Astrocyte (in vitro differentiated cells and primary cell): ENCODE data around the gene PDE4A. TPM values are rescaled to one million over a fixed set of nuclear protein-coding genes. Genes with fewer than 3 reads are reported as not detected.
"Not testable (repeated sequence)": the region's sequence is repeated elsewhere in the genome, so short reads cannot be mapped to it uniquely, and the experiment has no call there.

Experiments used
- DNase-seq: peaks from one replicate; pipeline ENCODE4 v3.0.0-alpha.2; 2010; ENCODE audit warnings: low read depth
- FAIRE-seq: peaks from 2 replicates; lab custom pipeline; 2011; peaks lifted over from hg19 to GRCh38; lab: Jason Lieb, UNC
- H2AFZ ChIP-seq: 2 replicates; pipeline ENCODE4 v1.6.0; 2012; ENCODE audit warnings: low read depth, low read length, inconsistent platforms
- H3K27ac ChIP-seq: 2 replicates; pipeline ENCODE4 v1.5.1; 2011; ENCODE audit warnings: low read depth, low read length, inconsistent platforms
- H3K27me3 ChIP-seq: 2 replicates; pipeline ENCODE4 v1.6.0; 2011; ENCODE audit warnings: low read length, inconsistent platforms; ENCODE audit not compliant: insufficient read depth
- H3K36me3 ChIP-seq: 2 replicates; pipeline ENCODE4 v1.5.1; 2011; ENCODE audit warnings: low read length, inconsistent platforms; ENCODE audit not compliant: insufficient read depth
- H3K4me1 ChIP-seq: 2 replicates; pipeline ENCODE4 v1.5.1; 2011; ENCODE audit warnings: low read length, inconsistent platforms; ENCODE audit not compliant: insufficient read depth
- H3K4me2 ChIP-seq: 2 replicates; pipeline ENCODE4 v1.6.0; 2012; ENCODE audit warnings: low read length, inconsistent platforms
- H3K4me3 ChIP-seq: 2 replicates; pipeline ENCODE4 v1.5.1; 2011; ENCODE audit warnings: low read depth, mild to moderate bottlenecking, low read length, inconsistent platforms; ENCODE audit not compliant: insufficient read depth
- H3K79me2 ChIP-seq: 2 replicates; pipeline ENCODE4 v1.6.0; 2012; ENCODE audit warnings: mild to moderate bottlenecking, low read length, inconsistent platforms; ENCODE audit not compliant: insufficient read depth
- H3K9ac ChIP-seq: 2 replicates; pipeline ENCODE4 v1.6.0; 2012; ENCODE audit warnings: mild to moderate bottlenecking, low read length, inconsistent platforms
- H3K9me3 ChIP-seq: 2 replicates; pipeline ENCODE4 v1.5.1; 2012; ENCODE audit warnings: low read depth, mild to moderate bottlenecking, low read length, inconsistent platforms; ENCODE audit not compliant: insufficient read depth
- H4K20me1 ChIP-seq: 2 replicates; pipeline ENCODE4 v1.6.0; 2012; ENCODE audit warnings: low read length, inconsistent platforms; ENCODE audit not compliant: insufficient read depth
- H3K27ac Mint-ChIP-seq: one replicate; pipeline ENCODE4 v1.8.0; 2021; ENCODE audit warnings: mild to moderate bottlenecking, mixed read lengths; ENCODE audit not compliant: unreplicated experiment
- H3K27me3 Mint-ChIP-seq: one replicate; pipeline ENCODE4 v1.8.0; 2021; ENCODE audit warnings: low read depth, mixed read lengths; ENCODE audit not compliant: unreplicated experiment
- H3K36me3 Mint-ChIP-seq: one replicate; pipeline ENCODE4 v1.8.0; 2021; ENCODE audit warnings: low read depth, mixed read lengths; ENCODE audit not compliant: unreplicated experiment
- H3K4me1 Mint-ChIP-seq: one replicate; pipeline ENCODE4 v1.8.0; 2021; ENCODE audit warnings: low read depth, mixed read lengths; ENCODE audit not compliant: unreplicated experiment
- H3K4me3 Mint-ChIP-seq: one replicate; pipeline ENCODE4 v1.8.0; 2021; ENCODE audit warnings: mild to moderate bottlenecking, moderate library complexity, mixed read lengths; ENCODE audit not compliant: unreplicated experiment
- H3K9me3 Mint-ChIP-seq: one replicate; pipeline ENCODE4 v1.8.0; 2021; ENCODE audit warnings: mild to moderate bottlenecking, mixed read lengths; ENCODE audit not compliant: unreplicated experiment
- EZH2 ChIP-seq: IDR thresholded peaks from 2 replicates; pipeline ENCODE4 v1.6.1; 2012; ENCODE audit warnings: mild to moderate bottlenecking, low read length, inconsistent platforms; ENCODE audit not compliant: insufficient read depth
- total RNA-seq: library from RNA; stranded (reverse); gene quantifications from 2 replicates; pipeline ENCODE4 v1.2.1, GENCODE V29; 2021
- TF ChIP-seq, protein P1 (sequence below): IDR thresholded peaks from 2 replicates; pipeline ENCODE4 v1.5.1; 2011; ENCODE audit warnings: low read depth, mild to moderate bottlenecking, inconsistent platforms, low read length, moderate library complexity; ENCODE audit not compliant: insufficient read depth

The PDE4A gene
- total RNA-seq, 1 donor from 2014 or later: 3.2 TPM

DNA sequence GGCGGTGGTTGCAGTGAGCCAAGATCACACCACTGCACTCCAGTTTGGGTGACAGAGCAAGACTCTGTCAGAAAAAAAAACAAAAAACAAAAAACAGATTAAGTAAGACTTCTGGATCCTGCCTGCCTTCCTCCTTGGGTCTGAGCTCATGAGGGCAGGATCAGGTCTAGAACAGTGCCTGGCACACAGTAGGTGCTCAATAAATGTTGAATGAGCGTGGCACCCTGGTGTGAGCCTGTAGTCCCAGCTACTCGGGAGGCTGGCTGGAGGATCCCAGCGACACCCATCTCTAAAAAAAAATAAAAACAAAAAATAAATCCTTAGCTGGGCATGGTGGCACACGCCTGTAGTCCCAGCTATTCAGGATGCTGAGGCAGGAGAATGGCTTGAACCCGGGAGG is 14.1 kb upstream of the PDE4A start:
- peaks cover 24% of the 10 kb centered on the region for H3K4me1 ChIP-seq
- Mint-ChIP-seq H3K4me1 (peaks cover 18% of the 10 kb centered on the region), H3K36me3 (peaks cover 8% of the 10 kb centered on the region), H3K27ac (no peak overlapping the region), H3K9me3 (peaks cover 2% of the 10 kb centered on the region), H3K4me3 (no peak overlapping the region), H3K27me3 (peaks cover 12% of the 10 kb centered on the region)
- no peak overlapping the region for H3K27ac ChIP-seq
- H3K9ac ChIP-seq: no peak overlapping the region
- peaks cover 21% of the 10 kb centered on the region for H3K79me2 ChIP-seq
- H3K4me2 ChIP-seq: no peak overlapping the region
- no peaks in the 10 kb centered on the region for H3K9me3 ChIP-seq
- peaks cover 2% of the 10 kb centered on the region for H3K27me3 ChIP-seq
- FAIRE-seq: no peak
- H3K4me3 ChIP-seq: no peak overlapping the region
- no peak for DNase-seq
- no peak overlapping the region for H2AFZ ChIP-seq
- TF ChIP-seq EZH2: no peak
- TF ChIP-seq, protein P1, sequence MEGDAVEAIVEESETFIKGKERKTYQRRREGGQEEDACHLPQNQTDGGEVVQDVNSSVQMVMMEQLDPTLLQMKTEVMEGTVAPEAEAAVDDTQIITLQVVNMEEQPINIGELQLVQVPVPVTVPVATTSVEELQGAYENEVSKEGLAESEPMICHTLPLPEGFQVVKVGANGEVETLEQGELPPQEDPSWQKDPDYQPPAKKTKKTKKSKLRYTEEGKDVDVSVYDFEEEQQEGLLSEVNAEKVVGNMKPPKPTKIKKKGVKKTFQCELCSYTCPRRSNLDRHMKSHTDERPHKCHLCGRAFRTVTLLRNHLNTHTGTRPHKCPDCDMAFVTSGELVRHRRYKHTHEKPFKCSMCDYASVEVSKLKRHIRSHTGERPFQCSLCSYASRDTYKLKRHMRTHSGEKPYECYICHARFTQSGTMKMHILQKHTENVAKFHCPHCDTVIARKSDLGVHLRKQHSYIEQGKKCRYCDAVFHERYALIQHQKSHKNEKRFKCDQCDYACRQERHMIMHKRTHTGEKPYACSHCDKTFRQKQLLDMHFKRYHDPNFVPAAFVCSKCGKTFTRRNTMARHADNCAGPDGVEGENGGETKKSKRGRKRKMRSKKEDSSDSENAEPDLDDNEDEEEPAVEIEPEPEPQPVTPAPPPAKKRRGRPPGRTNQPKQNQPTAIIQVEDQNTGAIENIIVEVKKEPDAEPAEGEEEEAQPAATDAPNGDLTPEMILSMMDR: no peak
- peaks cover 20% of the 10 kb centered on the region for H4K20me1 ChIP-seq
- H3K36me3 ChIP-seq: no peaks in the 10 kb centered on the region

DNA sequence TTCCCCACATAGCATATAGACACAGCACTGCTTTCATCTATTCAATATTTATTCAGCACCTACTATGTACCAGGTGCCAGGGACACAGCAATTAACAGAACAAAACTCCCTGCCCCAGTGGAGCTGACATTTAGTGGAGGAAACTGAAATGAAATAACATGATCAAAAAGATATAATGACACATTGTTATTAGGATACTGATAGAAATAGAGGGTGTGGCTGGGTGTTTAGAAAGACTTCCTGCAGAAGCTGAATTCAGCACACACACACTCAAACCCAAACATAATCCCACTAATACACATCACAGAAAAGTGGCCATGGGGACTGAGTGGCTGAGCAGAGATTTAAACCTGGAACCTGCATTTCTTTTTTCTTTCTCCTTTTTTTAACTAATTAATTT is 13.2 kb upstream of the PDE4A start:
- TF ChIP-seq, protein P1: no peak
- TF ChIP-seq EZH2: no peak
- Histone ChIP-seq H3K79me2 (peaks cover 12% of the 10 kb centered on the region), H3K4me3 (no peak overlapping the region), H3K4me1 (peaks cover 18% of the 10 kb centered on the region), H3K36me3 (no peaks in the 10 kb centered on the region), H4K20me1 (peaks cover 12% of the 10 kb centered on the region), H3K9me3 (no peaks in the 10 kb centered on the region), H3K4me2 (no peak overlapping the region), H3K27me3 (peaks cover 2% of the 10 kb centered on the region), H2AFZ (no peak overlapping the region), H3K27ac (no peak overlapping the region), H3K9ac (no peak overlapping the region)
- Mint-ChIP-seq H3K9me3 (peaks cover 2% of the 10 kb centered on the region), H3K4me3 (no peak overlapping the region), H3K27ac (no peak overlapping the region), H3K36me3 (peaks cover 4% of the 10 kb centered on the region), H3K4me1 (peaks cover 12% of the 10 kb centered on the region), H3K27me3 (peaks cover 12% of the 10 kb centered on the region)
- FAIRE-seq (no peak), DNase-seq (no peak)

- Histone ChIP-seq H3K9me3 (no peaks in the 10 kb centered on the region), H2AFZ (peak overlapping the region; percentile 42), H3K79me2 (no peaks in the 10 kb centered on the region), H3K9ac (no peak overlapping the region), H4K20me1 (no peaks in the 10 kb centered on the region), H3K4me1 (peaks cover 18% of the 10 kb centered on the region), H3K4me2 (peak overlapping the region; percentile 9), H3K4me3 (no peak overlapping the region), H3K27me3 (peaks cover 2% of the 10 kb centered on the region), H3K27ac (no peak overlapping the region), H3K36me3 (no peaks in the 10 kb centered on the region)
- peaks cover 12% of the 10 kb centered on the region for H3K27me3 Mint-ChIP-seq
- peaks cover 11% of the 10 kb centered on the region for H3K4me1 Mint-ChIP-seq
- DNase-seq (no peak), FAIRE-seq (no peak)
- H3K9me3 Mint-ChIP-seq: peaks cover 2% of the 10 kb centered on the region
- peak overlapping the region; percentile 34 for H3K4me3 Mint-ChIP-seq
- H3K27ac Mint-ChIP-seq: no peak overlapping the region
- H3K36me3 Mint-ChIP-seq: no peaks in the 10 kb centered on the region
- TF ChIP-seq, protein P1: no peak
- no peak for TF ChIP-seq EZH2
Observed at GRCh38 chr19:10408511-10409283, 11.6 kb upstream of the PDE4A start.

- H3K9ac ChIP-seq, H3K79me2 ChIP-seq, H3K36me3 Mint-ChIP-seq, FAIRE-seq, H2AFZ ChIP-seq, H3K27me3 ChIP-seq, H3K36me3 ChIP-seq, H3K4me2 ChIP-seq, H3K27ac Mint-ChIP-seq, H3K9me3 Mint-ChIP-seq, H3K4me3 Mint-ChIP-seq, H3K9me3 ChIP-seq, H3K27ac ChIP-seq, H3K4me3 ChIP-seq, H4K20me1 ChIP-seq, DNase-seq: not testable (repeated sequence)
- Mint-ChIP-seq H3K27me3 (peaks cover 11% of the 10 kb centered on the region), H3K4me1 (peaks cover 14% of the 10 kb centered on the region)
- H3K4me1 ChIP-seq: peaks cover 15% of the 10 kb centered on the region
Observed at GRCh38 chr19:10411224-10411623, 9.1 kb upstream of the PDE4A start.
